Endothelial cell (in vitro differentiated cells): ENCODE measurements around the gene PFDN4. TPM values are rescaled to one million over a fixed set of nuclear protein-coding genes. Genes with fewer than 3 reads are reported as not detected.
"Not testable (repeated sequence)": the region's sequence is repeated elsewhere in the genome, so short reads cannot be mapped to it uniquely, and the experiment has no call there.

Experiments used
- DNase-seq: peaks from one replicate; pipeline ENCODE4 v3.0.0; 2021; ENCODE audit warnings: low spot score
- H3K27ac Mint-ChIP-seq: one replicate; pipeline ENCODE4 v1.8.0; 2021; ENCODE audit warnings: mixed read lengths, inconsistent platforms; ENCODE audit not compliant: unreplicated experiment
- H3K27me3 Mint-ChIP-seq: one replicate; pipeline ENCODE4 v1.8.0; 2021; ENCODE audit warnings: mild to moderate bottlenecking, moderate library complexity, mixed read lengths, inconsistent platforms; ENCODE audit not compliant: unreplicated experiment
- H3K36me3 Mint-ChIP-seq: one replicate; pipeline ENCODE4 v1.8.0; 2021; ENCODE audit warnings: mild to moderate bottlenecking, low read depth, mixed read lengths, inconsistent platforms; ENCODE audit not compliant: unreplicated experiment
- H3K4me1 Mint-ChIP-seq: one replicate; pipeline ENCODE4 v1.8.0; 2021; ENCODE audit warnings: mild to moderate bottlenecking, mixed read lengths, inconsistent platforms; ENCODE audit not compliant: unreplicated experiment
- H3K4me3 Mint-ChIP-seq: one replicate; pipeline ENCODE4 v1.8.0; 2021; ENCODE audit warnings: mild to moderate bottlenecking, mixed read lengths, inconsistent platforms; ENCODE audit not compliant: unreplicated experiment
- H3K9me3 Mint-ChIP-seq: one replicate; pipeline ENCODE4 v1.8.0; 2021; ENCODE audit warnings: mixed read lengths, inconsistent platforms; ENCODE audit not compliant: unreplicated experiment
- CTCF ChIP-seq: fragments of 200-600 bp; sonication (generic); IDR thresholded peaks from one replicate; pipeline ENCODE4 v1.5.0; 2021; ENCODE audit warnings: antibody characterized with exemption; ENCODE audit not compliant: unreplicated experiment
- total RNA-seq: library from RNA; stranded (reverse); fragmentation: NEBNext Ultra II Directional; extraction: Animal tissue kit (Norgen Biotek cat#: 25700); gene quantifications from one replicate; pipeline ENCODE4 v1.2.1, GENCODE V29; 2021; ENCODE audit not compliant: unreplicated experiment

The PFDN4 gene
- total RNA-seq, 1 donor from 2014 or later = 43.7 TPM

- no peaks in the 10 kb centered on the region for H3K36me3 Mint-ChIP-seq
- no peak overlapping the region for H3K4me3 Mint-ChIP-seq
- no peak for TF ChIP-seq CTCF
- H3K9me3 Mint-ChIP-seq = no peaks in the 10 kb centered on the region
- no peaks in the 10 kb centered on the region for H3K27me3 Mint-ChIP-seq
- no peak overlapping the region for H3K27ac Mint-ChIP-seq
- H3K4me1 Mint-ChIP-seq = no peaks in the 10 kb centered on the region
- no peak for DNase-seq
Observed at GRCh38 chr20:54256202-54256601, 48.3 kb downstream of the PFDN4 start.

- Mint-ChIP-seq H3K4me1 (no peaks in the 10 kb centered on the region), H3K27ac (no peak overlapping the region)
Observed at GRCh38 chr20:54257071-54257816, 49.4 kb downstream of the PFDN4 start.

GRCh38 chr20:54260116-54260515, 52.2 kb downstream of the PFDN4 start:
- no peak for TF ChIP-seq CTCF
- Mint-ChIP-seq H3K27me3 (no peaks in the 10 kb centered on the region), H3K27ac (no peak overlapping the region), H3K4me3 (no peak overlapping the region), H3K9me3 (no peaks in the 10 kb centered on the region), H3K36me3 (no peaks in the 10 kb centered on the region), H3K4me1 (no peaks in the 10 kb centered on the region)
- DNase-seq = no peak

More at GRCh38 chr20:54257071-54257816, 49.4 kb downstream of the PFDN4 start:
- Mint-ChIP-seq H3K4me3 (no peak overlapping the region), H3K9me3 (no peaks in the 10 kb centered on the region), H3K36me3 (no peaks in the 10 kb centered on the region), H3K27me3 (no peaks in the 10 kb centered on the region)
- no peak for TF ChIP-seq CTCF
- no peak for DNase-seq

- no peak for TF ChIP-seq CTCF
- Mint-ChIP-seq H3K9me3 (no peaks in the 10 kb centered on the region), H3K4me1 (no peaks in the 10 kb centered on the region), H3K36me3 (no peaks in the 10 kb centered on the region), H3K4me3 (no peak overlapping the region), H3K27ac (no peak overlapping the region), H3K27me3 (no peaks in the 10 kb centered on the region)
- DNase-seq = no peak
Observed at GRCh38 chr20:54262671-54263070, 54.8 kb downstream of the PFDN4 start.

GRCh38 chr20:54263116-54263690, 55.3 kb downstream of the PFDN4 start:
- Mint-ChIP-seq H3K27ac (no peak overlapping the region), H3K4me3 (no peak overlapping the region), H3K27me3 (no peaks in the 10 kb centered on the region), H3K4me1 (no peaks in the 10 kb centered on the region), H3K9me3 (no peaks in the 10 kb centered on the region), H3K36me3 (no peaks in the 10 kb centered on the region)
- no peak for TF ChIP-seq CTCF
- no peak for DNase-seq

- H3K36me3 Mint-ChIP-seq, H3K9me3 Mint-ChIP-seq, H3K27me3 Mint-ChIP-seq, DNase-seq, H3K27ac Mint-ChIP-seq, H3K4me3 Mint-ChIP-seq, H3K4me1 Mint-ChIP-seq: not testable (repeated sequence)
Observed at GRCh38 chr20:54265791-54266190, 57.9 kb downstream of the PFDN4 start.
